Caco-2 (cell line): ENCODE data around the gene PRDM2. TPM values are rescaled to one million over a fixed set of nuclear protein-coding genes. Genes with fewer than 3 reads are reported as not detected.

Source experiments
- BruUV-seq: library from RNA; stranded (reverse); fragments of 400-500 nt; replicated peaks from 2 replicates; lab custom pipeline; 2021; lab: Mats Ljungman, UMichigan
- CTCF ChIA-PET: fragments of 300-600 bp; sonication (Branson Sonifier 250); formaldehyde crosslinking; loops from one replicate; lab custom pipeline; 2022; ENCODE audit warnings: antibody characterized with exemption; lab: Charles Lee
- POLR2A ChIA-PET: fragments of 300-600 bp; sonication (Branson Sonifier 250); formaldehyde crosslinking; loops from one replicate; lab custom pipeline; 2022; ENCODE audit warnings: antibody characterized with exemption; lab: Charles Lee
- DNase-seq, 2 experiments: peaks; one replicate each; pipeline versions ENCODE4 v3.0.0 to v3.0.0-alpha.2; 2020 to 2022
- H3K27me3 ChIP-seq: replicated peaks from 2 replicates; pipeline ENCODE4 v1.6.0; 2011; ENCODE audit warnings: low read length; ENCODE audit not compliant: control insufficient read depth, insufficient read depth
- H3K36me3 ChIP-seq: 2 replicates; pipeline ENCODE4 v1.5.1; 2011; ENCODE audit warnings: low read length; ENCODE audit not compliant: control insufficient read depth, insufficient read depth
- H3K4me1 ChIP-seq: fragments of 250-450 bp; sonication (Bioruptor Pico); 2 replicates; pipeline ENCODE4 v1.5.1; 2020; ENCODE audit warnings: mild to moderate bottlenecking
- H3K4me3 ChIP-seq: 2 replicates; pipeline ENCODE4 v1.5.1; 2011; ENCODE audit warnings: low read depth, mild to moderate bottlenecking, control low read depth, low read length
- H3K9me3 ChIP-seq: fragments of 250-450 bp; sonication (Bioruptor Pico); 2 replicates; pipeline ENCODE4 v1.5.1; 2020; ENCODE audit warnings: mild to moderate bottlenecking, moderate library complexity
- H3K27ac Mint-ChIP-seq: one replicate; pipeline ENCODE4 v1.8.0; 2022; ENCODE audit warnings: mixed read lengths; ENCODE audit not compliant: unreplicated experiment
- H3K27me3 Mint-ChIP-seq: one replicate; pipeline ENCODE4 v1.8.0; 2022; ENCODE audit warnings: mixed read lengths; ENCODE audit not compliant: insufficient read depth, unreplicated experiment
- H3K36me3 Mint-ChIP-seq: one replicate; pipeline ENCODE4 v1.8.0; 2022; ENCODE audit warnings: mild to moderate bottlenecking, mixed read lengths; ENCODE audit not compliant: insufficient read depth, unreplicated experiment
- H3K4me1 Mint-ChIP-seq: one replicate; pipeline ENCODE4 v1.8.0; 2022; ENCODE audit warnings: low read depth, mixed read lengths; ENCODE audit not compliant: unreplicated experiment
- H3K4me3 Mint-ChIP-seq: one replicate; pipeline ENCODE4 v1.8.0; 2022; ENCODE audit warnings: mild to moderate bottlenecking, moderate library complexity, mixed read lengths; ENCODE audit not compliant: unreplicated experiment
- H3K9me3 Mint-ChIP-seq: one replicate; pipeline ENCODE4 v1.8.0; 2022; ENCODE audit warnings: mixed read lengths; ENCODE audit not compliant: unreplicated experiment
- CTCF ChIP-seq, 2 experiments: fragments of 200-600 bp in 1 of 2; IDR thresholded peaks; 1 replicate in 1 of 2; 2 replicates in 1 of 2; pipeline versions ENCODE4 v1.5.1 to v1.8.0; 2011 to 2022; ENCODE audit warnings: antibody characterized with exemption in 1 of 2, control low read depth in 1 of 2, inconsistent platforms in 1 of 2, low read depth in 1 of 2, low read length in 1 of 2, mild to moderate bottlenecking in 1 of 2, moderate library complexity in 1 of 2; ENCODE audit not compliant: insufficient read depth in 1 of 2, severe bottlenecking in 1 of 2, unreplicated experiment in 1 of 2
- intact Hi-C: fragments of 100-400 bp; cut with micrococcal nuclease; formaldehyde crosslinking; loops from one replicate; pipeline ENCODE4 v1.10.0; 2022; ENCODE audit not compliant: unreplicated experiment
- total RNA-seq: library from RNA; stranded (reverse); gene quantifications from 2 replicates; pipeline ENCODE4 v1.2.3, GENCODE V29; 2022

Gene PRDM2
- total RNA-seq, 1 experiment from 2014 or later: 32.7 TPM

DNA sequence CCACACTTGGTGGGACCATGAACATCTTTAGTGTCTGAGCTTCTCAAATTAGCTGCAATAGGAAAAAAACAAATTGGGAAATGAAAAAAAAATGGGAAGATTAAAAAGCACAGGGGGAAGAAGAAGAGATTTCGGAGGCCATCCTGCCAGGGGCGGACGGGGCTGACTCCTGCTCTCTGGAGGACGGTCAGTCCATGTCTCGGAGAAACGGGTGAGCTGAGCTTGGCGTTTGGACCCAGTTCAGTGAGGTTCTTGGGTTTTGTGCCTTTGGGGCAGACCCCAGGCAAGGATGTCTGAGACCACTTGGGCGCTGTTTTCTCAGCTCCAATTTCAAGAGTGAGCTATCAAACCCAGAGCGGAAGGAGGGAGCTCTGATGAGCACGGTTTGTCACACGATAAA lies 123.9 kb downstream of the PRDM2 start:
- no peak for DNase-seq
- Histone ChIP-seq H3K9me3 (no peaks in the 10 kb centered on the region), H3K4me3 (no peak overlapping the region), H3K27me3 (no peaks in the 10 kb centered on the region), H3K4me1 (no peaks in the 10 kb centered on the region), H3K36me3 (no peaks in the 10 kb centered on the region)
- H3K36me3 Mint-ChIP-seq: peaks cover 7% of the 10 kb centered on the region
- no peaks in the 10 kb centered on the region for H3K27me3 Mint-ChIP-seq
- intact Hi-C loops: no loop called here
- H3K4me3 Mint-ChIP-seq: no peak overlapping the region
- no peak for TF ChIP-seq CTCF (IDR thresholded peaks at IDR 0.05; ENCODE audit: insufficient read depth in 1 of 2, low read depth in 1 of 2, low read length in 1 of 2, severe bottlenecking in 1 of 2, unreplicated experiment in 1 of 2)
- no peaks in the 10 kb centered on the region for H3K4me1 Mint-ChIP-seq
- ChIA-PET CTCF (no interaction called here), POLR2A (interaction anchor here (0.6 kb wide), 1 partner anchor 1206 kb away, joined by 3 read pairs; the partner anchor contains the start of gene DHRS3)
- no peak overlapping the region for H3K27ac Mint-ChIP-seq
- BruUV-seq: no TSS peak
- no peaks in the 10 kb centered on the region for H3K9me3 Mint-ChIP-seq

- Mint-ChIP-seq H3K36me3 (peaks cover 7% of the 10 kb centered on the region), H3K9me3 (no peaks in the 10 kb centered on the region), H3K27me3 (no peaks in the 10 kb centered on the region), H3K4me1 (no peaks in the 10 kb centered on the region), H3K4me3 (no peak overlapping the region), H3K27ac (no peak overlapping the region)
- no peak for DNase-seq
- Histone ChIP-seq H3K36me3 (no peaks in the 10 kb centered on the region), H3K9me3 (no peaks in the 10 kb centered on the region), H3K4me1 (peaks cover 4% of the 10 kb centered on the region; the same call in 1 of the 2 replicates), H3K4me3 (no peak overlapping the region), H3K27me3 (no peaks in the 10 kb centered on the region)
- no TSS peak for BruUV-seq
- CTCF ChIA-PET: no interaction called here
- no peak for TF ChIP-seq CTCF (IDR thresholded peaks at IDR 0.05; ENCODE audit: insufficient read depth in 1 of 2, low read depth in 1 of 2, low read length in 1 of 2, severe bottlenecking in 1 of 2, unreplicated experiment in 1 of 2)
- POLR2A ChIA-PET: interaction anchor here (0.6 kb wide), 1 partner anchor 1207 kb away, joined by 3 read pairs; the partner anchor contains the start of gene DHRS3
- intact Hi-C loops: loop anchor here (5.0 kb wide), 1 partner anchor 157 kb away; no protein-coding TSS in a partner anchor
Observed at GRCh38 chr1:13824626-13825025, 124.6 kb downstream of the PRDM2 start.

DNA sequence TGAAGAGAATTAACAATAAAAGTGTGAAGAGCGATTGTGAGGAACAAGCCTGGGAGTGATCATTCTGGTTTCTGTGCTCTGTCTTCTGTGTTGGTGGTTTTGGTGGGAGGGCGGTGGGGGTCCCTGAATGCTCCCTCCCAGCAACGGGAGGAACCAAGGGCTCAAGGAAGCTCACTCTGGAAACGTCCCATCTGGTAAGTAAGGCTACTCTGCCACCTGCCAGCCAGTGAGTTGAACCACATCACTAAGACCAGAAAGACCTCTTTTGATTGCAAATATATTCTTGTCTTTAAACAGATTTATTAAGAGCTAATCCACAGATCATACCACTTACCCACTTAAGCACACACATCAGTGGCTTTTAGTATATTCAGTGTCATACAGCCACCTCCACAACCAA lies 125.0 kb downstream of the PRDM2 start:
- Mint-ChIP-seq H3K9me3 (no peaks in the 10 kb centered on the region), H3K27ac (no peak overlapping the region), H3K4me1 (no peaks in the 10 kb centered on the region), H3K36me3 (peaks cover 7% of the 10 kb centered on the region), H3K4me3 (no peak overlapping the region), H3K27me3 (no peaks in the 10 kb centered on the region)
- no peak for TF ChIP-seq CTCF (IDR thresholded peaks at IDR 0.05; ENCODE audit: insufficient read depth in 1 of 2, low read depth in 1 of 2, low read length in 1 of 2, severe bottlenecking in 1 of 2, unreplicated experiment in 1 of 2)
- BruUV-seq: no TSS peak
- H3K4me3 ChIP-seq: no peak overlapping the region
- ChIA-PET POLR2A (no interaction called here), CTCF (no interaction called here)
- no peak for DNase-seq
- H3K27me3 ChIP-seq: no peaks in the 10 kb centered on the region
- peaks cover 4% of the 10 kb centered on the region; the same call in 1 of the 2 replicates for H3K4me1 ChIP-seq
- H3K36me3 ChIP-seq: no peaks in the 10 kb centered on the region
- H3K9me3 ChIP-seq: no peaks in the 10 kb centered on the region
- intact Hi-C loops: loop anchor here (5.0 kb wide), 1 partner anchor 158 kb away; no protein-coding TSS in a partner anchor
